LNCaP clone FGC (cell line): ENCODE measurements around the gene APOC3.

ENCODE experiments used
- DNase-seq: peaks from one replicate; pipeline ENCODE4 v3.0.0-alpha.2; 2011; ENCODE audit warnings: low read depth
- H3K4me3 ChIP-seq: 2 replicates; pipeline ENCODE4 v1.5.1; 2011; ENCODE audit warnings: mild to moderate bottlenecking, low read depth, low read length, control low read depth
- CTCF ChIP-seq: IDR thresholded peaks from 2 replicates; pipeline ENCODE4 v1.5.1; 2012; ENCODE audit warnings: mild to moderate bottlenecking; ENCODE audit not compliant: control insufficient read depth, insufficient read depth; ENCODE audit errors: extremely low read depth

The APOC3 gene

GRCh38 chr11:116851626-116852025 is 21.9 kb downstream of the APOC3 start:
- no peak overlapping the region for H3K4me3 ChIP-seq
- DNase-seq = no peak
- TF ChIP-seq CTCF = no peak

DNA sequence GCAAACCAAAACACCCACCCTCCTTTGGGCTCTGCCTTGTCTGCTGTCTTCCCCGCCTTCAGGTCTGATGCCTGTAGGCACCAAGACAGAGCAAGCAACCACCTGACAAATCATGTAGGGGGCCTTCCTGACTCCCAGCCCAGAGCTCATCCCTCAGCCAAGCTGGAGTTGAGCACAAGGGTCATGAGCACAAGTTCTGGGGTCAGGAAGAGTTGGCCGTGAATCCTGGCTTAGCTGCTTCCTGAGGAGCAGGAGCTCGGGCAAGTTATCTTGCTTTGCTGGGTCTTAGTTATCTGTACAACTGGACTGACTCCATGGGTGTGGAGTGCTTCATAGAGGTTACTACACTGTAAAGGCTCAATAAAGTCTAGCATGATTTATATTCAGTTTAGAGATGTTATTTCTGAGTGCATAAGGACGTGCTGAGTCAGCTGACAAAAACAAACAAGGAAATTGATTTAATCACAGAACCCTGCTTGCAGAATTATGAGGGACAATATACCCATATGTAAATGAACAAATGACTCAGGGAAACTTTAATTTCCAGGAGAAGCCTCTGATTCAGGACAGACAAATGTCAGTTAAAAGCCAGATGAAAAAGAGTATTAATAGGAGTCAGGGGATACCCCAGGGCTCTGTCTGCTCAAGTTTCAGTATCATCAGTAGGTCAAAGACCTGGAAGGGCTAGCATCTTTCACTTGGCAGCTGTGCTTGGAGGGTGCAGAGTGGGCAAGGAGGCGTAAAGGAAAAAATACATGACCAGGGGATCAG is 22.7 kb downstream of the APOC3 start:
- peak; percentile 88 for DNase-seq
- peak overlapping the region; percentile 3; the same call in 1 of the 2 replicates for H3K4me3 ChIP-seq
- TF ChIP-seq CTCF = no peak

DNA sequence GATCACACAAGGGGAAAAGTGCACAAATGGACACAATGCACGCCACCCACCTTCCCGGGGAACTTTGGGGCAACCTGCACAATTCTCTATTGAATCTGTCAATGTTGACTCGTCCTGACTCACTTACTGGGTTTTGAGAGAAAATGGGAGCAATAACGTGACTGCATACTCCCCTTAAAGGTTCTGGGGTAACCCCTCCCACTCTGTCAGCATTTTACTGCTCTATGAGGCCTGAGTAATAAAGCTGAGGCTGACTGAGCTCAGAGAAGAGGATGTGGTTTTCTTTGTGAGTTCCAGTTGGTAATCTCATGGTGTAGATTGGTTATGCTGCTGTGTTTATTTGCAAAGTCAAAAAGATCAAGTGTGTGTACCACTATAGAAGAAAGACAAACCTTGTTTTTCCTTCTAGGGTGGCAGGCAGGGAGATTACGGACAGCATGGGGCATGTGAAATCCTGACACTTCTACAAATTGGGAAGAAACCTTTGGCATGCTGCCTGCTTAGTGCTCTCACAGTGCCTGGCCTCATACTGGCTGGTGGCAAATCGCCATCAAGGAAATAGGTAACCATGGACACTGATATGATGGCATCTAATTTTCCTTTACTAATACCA is 23.9 kb downstream of the APOC3 start:
- TF ChIP-seq CTCF = no peak

GRCh38 chr11:116855413-116855812 is 25.7 kb downstream of the APOC3 start:
- no peak for TF ChIP-seq CTCF
- no peak for DNase-seq
- no peak overlapping the region for H3K4me3 ChIP-seq

More for the DNA sequence above, 23.9 kb downstream of the APOC3 start:
- DNase-seq = peak; percentile 40
- H3K4me3 ChIP-seq = no peak overlapping the region

- no peak for TF ChIP-seq CTCF
- no peak for DNase-seq
- H3K4me3 ChIP-seq = no peak overlapping the region
Measured at GRCh38 chr11:116856423-116856822, 26.7 kb downstream of the APOC3 start.

DNA sequence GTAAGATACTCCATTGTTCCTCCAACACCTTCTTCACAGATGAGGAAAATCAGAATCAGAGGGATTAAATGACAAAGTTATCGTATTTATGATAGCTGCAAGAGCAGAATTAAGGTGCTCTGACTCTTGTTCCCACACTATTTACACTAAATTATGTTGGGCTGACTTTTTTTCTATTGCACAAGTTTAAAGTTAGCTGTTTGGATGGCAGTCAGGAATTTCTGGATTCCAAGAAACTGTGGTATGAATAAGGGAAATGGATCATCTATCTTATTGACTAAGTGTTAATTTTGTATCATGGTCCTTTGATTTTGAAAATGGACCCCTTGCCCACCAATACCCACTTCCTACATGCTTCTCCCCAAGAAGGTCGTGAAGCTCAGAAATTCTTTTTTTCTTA is 27.6 kb downstream of the APOC3 start:
- no peak for DNase-seq
- no peak for TF ChIP-seq CTCF
- H3K4me3 ChIP-seq = no peak overlapping the region
